ENCODE measurements around the gene ANKLE2.

DNA sequence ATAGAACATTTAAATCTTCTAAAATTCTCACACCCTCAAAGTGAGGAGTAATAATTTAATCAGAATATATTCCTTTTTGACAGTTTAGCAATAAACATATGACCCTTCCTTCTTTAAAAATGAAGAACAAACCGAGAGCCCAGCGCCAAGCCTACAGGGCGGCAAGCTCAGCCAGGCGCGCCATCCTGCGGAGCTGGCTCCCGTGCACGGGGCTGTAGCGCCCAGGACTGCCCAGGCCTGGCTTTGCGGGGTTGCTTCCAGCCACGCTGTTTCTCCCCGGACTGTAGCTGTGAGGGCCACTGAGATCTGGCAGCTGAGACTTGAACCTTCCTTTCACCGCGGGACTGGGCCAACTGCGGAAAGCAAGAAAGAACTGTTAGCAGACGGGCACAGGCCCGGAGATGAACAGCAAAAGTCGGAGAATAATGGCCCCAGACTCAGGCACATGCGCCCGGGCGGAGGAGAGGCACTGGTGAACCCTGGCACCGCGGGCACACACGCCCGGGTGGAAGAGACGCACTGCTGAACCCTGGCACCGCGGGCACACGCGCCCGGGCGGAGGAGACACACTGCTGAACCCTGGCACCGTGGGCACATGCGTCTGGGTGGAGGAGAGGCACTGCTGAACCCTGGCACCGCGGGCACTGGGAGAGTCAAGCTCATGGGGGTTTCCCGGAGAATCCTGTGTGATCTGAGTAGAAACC is 34.4 kb downstream of the ANKLE2 start:
- no peak for TF ChIP-seq ZNF592 (IDR thresholded peaks at IDR 0.05)
- TF ChIP-seq POLR2AphosphoS5 (IDR thresholded peaks at IDR 0.05; ENCODE audit: low read length) = no peak
